GM23338 (cell line): ENCODE data around the gene LGALS8. TPM values are rescaled to one million over a fixed set of nuclear protein-coding genes. Genes with fewer than 3 reads are reported as not detected.

ENCODE experiments used
- ATAC-seq: fragments of 200-7000 bp; cut with Tn5 transposase; 3 replicates; pipeline ENCODE4 v1.9.1; 2020
- DNase-seq: peaks from one replicate; pipeline ENCODE4 v3.0.0-alpha.2; 2015; ENCODE audit warnings: low spot score
- H2AFZ ChIP-seq: fragments of 200-600 bp; sonication (generic); 2 replicates; pipeline ENCODE4 v1.8.0; 2016; ENCODE audit warnings: antibody characterized with exemption, mild to moderate bottlenecking, moderate library complexity
- H3F3A ChIP-seq: fragments of 200-600 bp; sonication (generic); replicated peaks from 2 replicates; pipeline ENCODE4 v1.8.0; 2017; ENCODE audit warnings: antibody characterized with exemption, mixed run types, low read depth
- H3K27ac ChIP-seq: fragments of 200-600 bp; sonication (generic); 2 replicates; pipeline ENCODE4 v1.6.1; 2016; ENCODE audit warnings: low read depth
- H3K27me3 ChIP-seq: fragments of 200-600 bp; sonication (generic); 2 replicates; pipeline ENCODE4 v1.8.0; 2016; ENCODE audit warnings: mild to moderate bottlenecking, mixed run types, moderate library complexity; ENCODE audit not compliant: insufficient read depth
- H3K36me3 ChIP-seq: fragments of 200-600 bp; sonication (generic); 2 replicates; pipeline ENCODE4 v1.8.0; 2016; ENCODE audit warnings: mild to moderate bottlenecking; ENCODE audit not compliant: insufficient read depth
- H3K4me1 ChIP-seq: fragments of 200-600 bp; sonication (generic); 2 replicates; pipeline ENCODE4 v1.8.0; 2016; ENCODE audit warnings: mild to moderate bottlenecking, moderate library complexity; ENCODE audit not compliant: insufficient read depth
- H3K4me2 ChIP-seq: fragments of 200-600 bp; sonication (generic); 2 replicates; pipeline ENCODE4 v1.7.1; 2017; ENCODE audit warnings: mixed run types
- H3K4me3 ChIP-seq: fragments of 200-600 bp; sonication (generic); 2 replicates; pipeline ENCODE4 v1.6.1; 2016; ENCODE audit warnings: mixed run types
- H3K79me2 ChIP-seq: fragments of 200-600 bp; sonication (generic); replicated peaks from 2 replicates; pipeline ENCODE4 v1.8.0; 2017; ENCODE audit warnings: mild to moderate bottlenecking; ENCODE audit not compliant: insufficient read depth
- H3K9me2 ChIP-seq: fragments of 200-600 bp; sonication (generic); 2 replicates; pipeline ENCODE4 v1.8.0; 2017; ENCODE audit not compliant: insufficient read depth
- H4K20me1 ChIP-seq: fragments of 200-600 bp; sonication (generic); replicated peaks from 2 replicates; pipeline ENCODE4 v1.8.0; 2017; ENCODE audit warnings: mild to moderate bottlenecking; ENCODE audit not compliant: insufficient read depth
- H3K27ac Mint-ChIP-seq: 2 replicates; pipeline ENCODE4 v1.8.0; 2020; ENCODE audit warnings: inconsistent platforms, mild to moderate bottlenecking, moderate library complexity, mixed read lengths
- H3K27me3 Mint-ChIP-seq: 3 replicates; pipeline ENCODE4 v1.8.0; 2022; ENCODE audit warnings: low read depth, mild to moderate bottlenecking, moderate library complexity, mixed read lengths, inconsistent platforms; ENCODE audit not compliant: insufficient read depth, poor library complexity
- H3K36me3 Mint-ChIP-seq: 3 replicates; pipeline ENCODE4 v1.8.0; 2021; ENCODE audit warnings: low read depth, mild to moderate bottlenecking, inconsistent platforms, moderate library complexity, mixed read lengths
- H3K4me1 Mint-ChIP-seq: 3 replicates; pipeline ENCODE4 v1.8.0; 2020; ENCODE audit warnings: mild to moderate bottlenecking, inconsistent platforms, mixed read lengths
- H3K4me3 Mint-ChIP-seq: 3 replicates; pipeline ENCODE4 v1.8.0; 2021; ENCODE audit warnings: moderate library complexity, mild to moderate bottlenecking, inconsistent platforms, mixed read lengths
- H3K9me3 Mint-ChIP-seq: 3 replicates; pipeline ENCODE4 v1.8.0; 2020; ENCODE audit warnings: moderate library complexity, mild to moderate bottlenecking, inconsistent platforms, mixed read lengths
- CREB1 ChIP-seq: fragments of 250-450 bp; sonication (Bioruptor Pico); IDR thresholded peaks from 2 replicates; pipeline ENCODE4 v1.5.0; 2020; ENCODE audit warnings: low read depth, mild to moderate bottlenecking, moderate library complexity
- CTCF ChIP-seq, 2 experiments: fragments of 200-600 bp in 1 of 2; sonication (generic) in 1 of 2; conservative IDR thresholded peaks; 2 replicates each; pipeline versions ENCODE4 v1.5.1 to v1.6.1; 2016 to 2017; ENCODE audit warnings: antibody characterized with exemption in 2 of 2, low read depth in 2 of 2, mild to moderate bottlenecking in 2 of 2, moderate library complexity in 1 of 2
- ETS1 ChIP-seq: IDR thresholded peaks from 2 replicates; pipeline ENCODE4 v1.6.1; 2016; ENCODE audit warnings: antibody characterized with exemption
- EZH2 ChIP-seq: fragments of 200-600 bp; sonication (generic); IDR thresholded peaks from one replicate; pipeline ENCODE4 v1.8.0; 2017; ENCODE audit warnings: antibody characterized with exemption, mild to moderate bottlenecking, low read depth; ENCODE audit not compliant: unreplicated experiment
- EZH2phosphoT487 ChIP-seq: fragments of 200-600 bp; sonication (generic); IDR thresholded peaks from one replicate; pipeline ENCODE4 v1.8.1; 2018; ENCODE audit warnings: antibody characterized with exemption; ENCODE audit not compliant: unreplicated experiment
- JUNB ChIP-seq: IDR thresholded peaks from one replicate; pipeline ENCODE4 v1.6.1; 2016; ENCODE audit warnings: antibody characterized with exemption; ENCODE audit not compliant: unreplicated experiment
- NANOG ChIP-seq: IDR thresholded peaks from 2 replicates; pipeline ENCODE4 v1.6.1; 2016; ENCODE audit warnings: antibody characterized with exemption, borderline replicate concordance
- POLR2AphosphoS5 ChIP-seq: IDR thresholded peaks from 2 replicates; pipeline ENCODE4 v1.6.1; 2016; ENCODE audit warnings: antibody characterized with exemption, low read depth
- REST ChIP-seq: IDR thresholded peaks from one replicate; pipeline ENCODE4 v1.6.1; 2018; ENCODE audit warnings: antibody characterized with exemption; ENCODE audit not compliant: unreplicated experiment
- STAT1 ChIP-seq: IDR thresholded peaks from one replicate; pipeline ENCODE4 v1.6.1; 2016; ENCODE audit warnings: antibody characterized with exemption; ENCODE audit not compliant: unreplicated experiment
- ZNF114 ChIP-seq: fragments of 250-450 bp; sonication (Bioruptor Pico); IDR thresholded peaks from 2 replicates; pipeline ENCODE4 v1.5.0; 2020; ENCODE audit warnings: mild to moderate bottlenecking, moderate library complexity
- ZNF331 ChIP-seq: fragments of 250-450 bp; sonication (Bioruptor Pico); IDR thresholded peaks from 2 replicates; pipeline ENCODE4 v1.5.0; 2020; ENCODE audit warnings: low read depth, mild to moderate bottlenecking, moderate library complexity
- ZNF462 ChIP-seq: fragments of 250-450 bp; sonication (Bioruptor Pico); IDR thresholded peaks from 2 replicates; pipeline ENCODE4 v1.5.0; 2020; ENCODE audit warnings: mild to moderate bottlenecking, moderate library complexity
- polyA plus RNA-seq: library from polyadenylated mRNA; unstranded; fragments of >200 nt; fragmentation: Nextera tagmentation; extraction: Ambion mirVana; gene quantifications from 2 replicates; pipeline ENCODE4 v1.2.1, GENCODE V29; 2016
- total RNA-seq: library from RNA; depleted of rRNA; stranded (reverse); fragments of >200 nt; shearing (Covaris generic); gene quantifications from 2 replicates; pipeline ENCODE4 v1.2.3, GENCODE V29; 2014

Gene LGALS8
- total and polyA plus RNA-seq, 2 experiments from 2014 or later: 10.1 to 11.5 TPM

- Histone ChIP-seq H3K36me3 (no peaks in the 10 kb centered on the region), H3K4me2 (no peak overlapping the region), H3K4me3 (no peak overlapping the region), H3K27me3 (no peaks in the 10 kb centered on the region), H3K9me2 (no peaks in the 10 kb centered on the region), H2AFZ (peak overlapping the region; percentile 29), H3F3A (no peaks in the 10 kb centered on the region), H3K4me1 (peaks cover 14% of the 10 kb centered on the region), H3K79me2 (no peaks in the 10 kb centered on the region), H3K27ac (no peak overlapping the region), H4K20me1 (no peaks in the 10 kb centered on the region)
- TF ChIP-seq EZH2: no peak
- no peak for TF ChIP-seq ETS1
- TF ChIP-seq JUNB: no peak
- TF ChIP-seq NANOG: no peak
- TF ChIP-seq POLR2AphosphoS5: no peak
- no peak for TF ChIP-seq ZNF114 (CRISPR knock-in tag)
- TF ChIP-seq ZNF331 (CRISPR knock-in tag): no peak
- no peak for TF ChIP-seq ZNF462
- no peak for TF ChIP-seq STAT1
- TF ChIP-seq CREB1 (CRISPR knock-in tag): no peak
- no peak for TF ChIP-seq REST
- no peak for TF ChIP-seq EZH2phosphoT487
- no peak for TF ChIP-seq CTCF (conservative IDR thresholded peaks at IDR 0.05; ENCODE audit: low read depth in 2 of 2)
- DNase-seq (no peak), ATAC-seq (no peak)
- no peak overlapping the region for H3K4me3 Mint-ChIP-seq
- H3K36me3 Mint-ChIP-seq: no peaks in the 10 kb centered on the region
- H3K9me3 Mint-ChIP-seq: no peaks in the 10 kb centered on the region
- H3K27ac Mint-ChIP-seq: no peak overlapping the region
- peaks cover 9% of the 10 kb centered on the region for H3K4me1 Mint-ChIP-seq
- peaks cover 4% of the 10 kb centered on the region for H3K27me3 Mint-ChIP-seq
These were observed 8.3 kb upstream of the LGALS8 start for GRCh38 chr1:236515443-236515958.
